Suprapubic skin (tissue), 4 donors: ENCODE measurements around the gene NT5DC4.

Experiments
- EP300 ChIP-seq: sonication (generic); formaldehyde crosslinking; IDR thresholded peaks from one replicate; pipeline ENCODE4 v1.6.1; 2017; ENCODE audit warnings: antibody characterized with exemption
- POLR2AphosphoS5 ChIP-seq, 3 donors: sonication (generic); formaldehyde crosslinking; IDR thresholded peaks; one replicate each; pipeline ENCODE4 v1.6.1; 2017; ENCODE audit warnings: antibody characterized with exemption in 3 of 3
- TF ChIP-seq, protein P1 (sequence below), 2 donors: fragments of 200-600 bp in 1 of 2; fragments of 450-650 bp in 1 of 2; sonication (generic) in 1 of 2; IDR thresholded peaks; one replicate each; pipeline ENCODE4 v1.5.1; 2016 to 2019; ENCODE audit warnings: antibody characterized with exemption in 2 of 2, mild to moderate bottlenecking in 1 of 2, moderate library complexity in 1 of 2

GRCh38 chr2:112712903-112713584 lies 7.8 kb upstream of the NT5DC4 start:
- TF ChIP-seq, protein P1, sequence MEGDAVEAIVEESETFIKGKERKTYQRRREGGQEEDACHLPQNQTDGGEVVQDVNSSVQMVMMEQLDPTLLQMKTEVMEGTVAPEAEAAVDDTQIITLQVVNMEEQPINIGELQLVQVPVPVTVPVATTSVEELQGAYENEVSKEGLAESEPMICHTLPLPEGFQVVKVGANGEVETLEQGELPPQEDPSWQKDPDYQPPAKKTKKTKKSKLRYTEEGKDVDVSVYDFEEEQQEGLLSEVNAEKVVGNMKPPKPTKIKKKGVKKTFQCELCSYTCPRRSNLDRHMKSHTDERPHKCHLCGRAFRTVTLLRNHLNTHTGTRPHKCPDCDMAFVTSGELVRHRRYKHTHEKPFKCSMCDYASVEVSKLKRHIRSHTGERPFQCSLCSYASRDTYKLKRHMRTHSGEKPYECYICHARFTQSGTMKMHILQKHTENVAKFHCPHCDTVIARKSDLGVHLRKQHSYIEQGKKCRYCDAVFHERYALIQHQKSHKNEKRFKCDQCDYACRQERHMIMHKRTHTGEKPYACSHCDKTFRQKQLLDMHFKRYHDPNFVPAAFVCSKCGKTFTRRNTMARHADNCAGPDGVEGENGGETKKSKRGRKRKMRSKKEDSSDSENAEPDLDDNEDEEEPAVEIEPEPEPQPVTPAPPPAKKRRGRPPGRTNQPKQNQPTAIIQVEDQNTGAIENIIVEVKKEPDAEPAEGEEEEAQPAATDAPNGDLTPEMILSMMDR (IDR thresholded peaks at IDR 0.05): no peak
- no peak for TF ChIP-seq POLR2AphosphoS5 (IDR thresholded peaks at IDR 0.05)
- TF ChIP-seq EP300: no peak
